Endothelial cell (in vitro differentiated cells): ENCODE data around the gene PPP1R10. TPM values are rescaled to one million over a fixed set of nuclear protein-coding genes. Genes with fewer than 3 reads are reported as not detected.

ENCODE experiments used
- DNase-seq: peaks from one replicate; pipeline ENCODE4 v3.0.0; 2021; ENCODE audit warnings: low spot score
- H3K27ac Mint-ChIP-seq: one replicate; pipeline ENCODE4 v1.8.0; 2021; ENCODE audit warnings: mixed read lengths, inconsistent platforms; ENCODE audit not compliant: unreplicated experiment
- H3K27me3 Mint-ChIP-seq: one replicate; pipeline ENCODE4 v1.8.0; 2021; ENCODE audit warnings: mild to moderate bottlenecking, moderate library complexity, mixed read lengths, inconsistent platforms; ENCODE audit not compliant: unreplicated experiment
- H3K36me3 Mint-ChIP-seq: one replicate; pipeline ENCODE4 v1.8.0; 2021; ENCODE audit warnings: mild to moderate bottlenecking, low read depth, mixed read lengths, inconsistent platforms; ENCODE audit not compliant: unreplicated experiment
- H3K4me1 Mint-ChIP-seq: one replicate; pipeline ENCODE4 v1.8.0; 2021; ENCODE audit warnings: mild to moderate bottlenecking, mixed read lengths, inconsistent platforms; ENCODE audit not compliant: unreplicated experiment
- H3K4me3 Mint-ChIP-seq: one replicate; pipeline ENCODE4 v1.8.0; 2021; ENCODE audit warnings: mild to moderate bottlenecking, mixed read lengths, inconsistent platforms; ENCODE audit not compliant: unreplicated experiment
- H3K9me3 Mint-ChIP-seq: one replicate; pipeline ENCODE4 v1.8.0; 2021; ENCODE audit warnings: mixed read lengths, inconsistent platforms; ENCODE audit not compliant: unreplicated experiment
- total RNA-seq: library from RNA; stranded (reverse); fragmentation: NEBNext Ultra II Directional; extraction: Animal tissue kit (Norgen Biotek cat#: 25700); gene quantifications from one replicate; pipeline ENCODE4 v1.2.1, GENCODE V29; 2021; ENCODE audit not compliant: unreplicated experiment
- TF ChIP-seq, protein P1 (sequence below): fragments of 200-600 bp; sonication (generic); IDR thresholded peaks from one replicate; pipeline ENCODE4 v1.5.0; 2021; ENCODE audit warnings: antibody characterized with exemption; ENCODE audit not compliant: unreplicated experiment

PPP1R10 gene
- total RNA-seq, 1 donor from 2014 or later, result 75.8 TPM

DNA sequence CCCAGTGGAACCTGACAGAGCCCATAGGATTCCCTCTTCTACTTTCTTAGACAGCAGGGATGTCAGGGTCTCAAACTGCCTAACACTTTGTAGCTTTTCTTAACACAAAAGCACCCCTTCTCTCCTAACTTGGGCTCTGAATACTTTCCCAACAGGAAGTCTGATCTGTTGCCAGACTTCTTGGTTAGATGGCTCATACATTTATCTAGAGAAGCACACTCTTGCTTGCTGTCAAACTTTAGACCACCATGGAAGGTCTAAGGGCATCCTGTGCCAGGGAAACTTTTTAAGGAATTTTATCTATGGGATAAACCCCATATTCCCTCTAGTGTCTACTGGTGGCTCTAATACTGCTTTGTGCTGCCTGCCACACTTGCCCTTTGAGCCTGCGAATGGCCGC lies 26.6 kb upstream of the PPP1R10 start:
- H3K36me3 Mint-ChIP-seq, result peaks cover 35% of the 10 kb centered on the region
- peak overlapping the region; percentile 92 for H3K27ac Mint-ChIP-seq
- H3K27me3 Mint-ChIP-seq, result peaks cover 7% of the 10 kb centered on the region
- peak overlapping the region; percentile 70 for H3K4me3 Mint-ChIP-seq
- TF ChIP-seq, protein P1, sequence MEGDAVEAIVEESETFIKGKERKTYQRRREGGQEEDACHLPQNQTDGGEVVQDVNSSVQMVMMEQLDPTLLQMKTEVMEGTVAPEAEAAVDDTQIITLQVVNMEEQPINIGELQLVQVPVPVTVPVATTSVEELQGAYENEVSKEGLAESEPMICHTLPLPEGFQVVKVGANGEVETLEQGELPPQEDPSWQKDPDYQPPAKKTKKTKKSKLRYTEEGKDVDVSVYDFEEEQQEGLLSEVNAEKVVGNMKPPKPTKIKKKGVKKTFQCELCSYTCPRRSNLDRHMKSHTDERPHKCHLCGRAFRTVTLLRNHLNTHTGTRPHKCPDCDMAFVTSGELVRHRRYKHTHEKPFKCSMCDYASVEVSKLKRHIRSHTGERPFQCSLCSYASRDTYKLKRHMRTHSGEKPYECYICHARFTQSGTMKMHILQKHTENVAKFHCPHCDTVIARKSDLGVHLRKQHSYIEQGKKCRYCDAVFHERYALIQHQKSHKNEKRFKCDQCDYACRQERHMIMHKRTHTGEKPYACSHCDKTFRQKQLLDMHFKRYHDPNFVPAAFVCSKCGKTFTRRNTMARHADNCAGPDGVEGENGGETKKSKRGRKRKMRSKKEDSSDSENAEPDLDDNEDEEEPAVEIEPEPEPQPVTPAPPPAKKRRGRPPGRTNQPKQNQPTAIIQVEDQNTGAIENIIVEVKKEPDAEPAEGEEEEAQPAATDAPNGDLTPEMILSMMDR, result no peak
- DNase-seq, result no peak
- peaks cover 62% of the 10 kb centered on the region for H3K4me1 Mint-ChIP-seq
- no peaks in the 10 kb centered on the region for H3K9me3 Mint-ChIP-seq

DNA sequence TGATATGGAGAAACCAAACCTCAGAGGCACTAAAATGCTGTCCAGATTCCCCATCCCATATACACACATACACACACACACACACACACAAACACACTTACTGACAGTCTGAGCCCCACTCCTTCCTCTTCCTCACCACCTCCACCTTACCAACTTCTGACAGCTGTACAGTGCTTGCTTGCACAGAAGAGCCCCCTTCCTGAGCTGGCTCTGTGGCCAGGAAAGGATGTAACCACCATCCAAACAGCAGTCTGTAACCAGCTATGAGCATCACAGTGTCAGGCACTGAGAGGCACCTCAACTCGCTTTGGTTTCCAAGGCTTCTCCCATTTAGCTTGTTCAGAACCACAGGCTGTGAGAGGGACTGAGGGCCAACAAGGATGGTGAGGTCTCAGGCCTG lies 24.0 kb upstream of the PPP1R10 start:
- no peak for DNase-seq
- H3K27ac Mint-ChIP-seq, result peak overlapping the region; percentile 15
- no peaks in the 10 kb centered on the region for H3K9me3 Mint-ChIP-seq
- peaks cover 7% of the 10 kb centered on the region for H3K27me3 Mint-ChIP-seq
- TF ChIP-seq, protein P1, result no peak
- peaks cover 51% of the 10 kb centered on the region for H3K4me1 Mint-ChIP-seq
- H3K4me3 Mint-ChIP-seq, result peak overlapping the region; percentile 61
- peaks cover 27% of the 10 kb centered on the region for H3K36me3 Mint-ChIP-seq

DNA sequence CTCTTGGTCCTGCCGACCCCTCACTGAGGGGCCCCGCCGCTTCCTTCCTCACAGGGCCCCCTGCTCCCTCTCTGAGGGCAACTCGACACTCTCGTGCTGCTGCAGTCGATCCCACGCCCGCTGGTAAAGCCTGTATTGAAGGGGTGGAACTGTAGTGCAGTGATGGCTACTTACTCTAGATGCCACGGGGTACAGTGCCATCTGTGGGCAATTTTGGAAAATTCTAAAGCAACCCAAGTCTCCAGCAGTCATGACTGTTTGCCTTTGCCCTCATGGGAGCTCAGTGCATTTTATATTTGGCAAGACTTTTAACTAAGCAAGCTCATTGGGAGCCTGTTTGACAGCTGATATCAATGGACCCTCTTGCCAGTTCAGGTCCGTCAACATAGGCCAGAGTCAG lies 23.4 kb upstream of the PPP1R10 start:
- H3K9me3 Mint-ChIP-seq, result no peaks in the 10 kb centered on the region

GRCh38 chr6:30635834-30636233 lies 18.8 kb upstream of the PPP1R10 start:
- peaks cover 5% of the 10 kb centered on the region for H3K27me3 Mint-ChIP-seq
- H3K27ac Mint-ChIP-seq, result peak overlapping the region; percentile 7
- no peak for DNase-seq
- H3K36me3 Mint-ChIP-seq, result peaks cover 35% of the 10 kb centered on the region
- TF ChIP-seq, protein P1, result no peak
- peaks cover 10% of the 10 kb centered on the region for H3K4me1 Mint-ChIP-seq
- no peaks in the 10 kb centered on the region for H3K9me3 Mint-ChIP-seq
- H3K4me3 Mint-ChIP-seq, result peak overlapping the region; percentile 6

More for the DNA sequence above, 23.4 kb upstream of the PPP1R10 start:
- TF ChIP-seq, protein P1, result no peak
- no peak for DNase-seq
- H3K27me3 Mint-ChIP-seq, result peaks cover 7% of the 10 kb centered on the region
- peaks cover 30% of the 10 kb centered on the region for H3K36me3 Mint-ChIP-seq
- peak overlapping the region; percentile 68 for H3K4me3 Mint-ChIP-seq
- peaks cover 45% of the 10 kb centered on the region for H3K4me1 Mint-ChIP-seq
- H3K27ac Mint-ChIP-seq, result no peak overlapping the region

DNA sequence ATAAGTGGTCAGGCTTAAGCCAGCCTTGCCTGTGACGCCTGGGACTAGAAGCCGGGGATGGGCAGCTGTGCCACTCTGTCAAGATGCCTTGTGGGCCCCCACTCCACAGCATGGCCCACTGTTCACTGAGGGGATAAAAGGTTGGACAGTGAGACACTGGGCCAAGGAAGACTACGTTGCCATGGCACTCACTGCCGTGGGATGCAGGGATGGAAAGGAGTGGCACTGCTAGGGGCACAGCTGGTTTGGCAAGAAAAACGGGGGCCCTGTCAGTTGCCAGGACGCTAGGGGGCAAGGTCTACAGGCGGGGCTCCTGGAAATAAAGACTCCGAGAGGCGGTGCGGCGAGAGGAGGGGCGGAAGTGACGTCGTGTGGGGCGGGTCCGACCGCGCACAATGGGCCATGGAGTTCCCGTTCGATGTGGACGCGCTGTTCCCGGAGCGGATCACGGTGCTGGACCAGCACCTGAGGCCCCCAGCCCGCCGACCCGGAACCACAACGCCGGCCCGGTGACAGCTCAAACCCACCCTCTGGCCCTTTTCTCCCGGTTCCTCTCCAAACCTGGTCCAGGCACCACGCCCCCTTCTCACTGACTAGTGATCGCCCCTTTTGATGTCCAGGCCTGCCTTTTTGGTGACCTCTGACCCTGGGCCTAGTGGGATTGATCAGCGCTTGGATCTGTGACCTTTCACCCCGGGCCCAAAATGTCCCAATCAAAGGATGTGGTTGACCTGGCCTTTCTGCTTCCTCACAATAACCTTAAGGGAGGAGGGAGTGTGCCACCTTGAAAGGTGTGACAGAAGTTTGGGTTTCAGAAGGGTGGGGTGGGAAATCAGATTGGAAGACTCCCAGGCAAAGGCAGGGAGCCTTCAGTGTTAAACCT lies 9.7 kb upstream of the PPP1R10 start, which contains the start of gene ATAT1:
TSS of gene ATAT1 (plus strand) at position 391 of the 883 bp plus-strand sequence.
- TF ChIP-seq, protein P1, result peak; percentile 25
- Mint-ChIP-seq H3K4me1 (peaks cover 27% of the 10 kb centered on the region), H3K9me3 (no peaks in the 10 kb centered on the region), H3K27ac (peak within 1 kb of the TSS; percentile 97), H3K4me3 (peak within 1 kb of the TSS; percentile 92), H3K27me3 (peaks cover 12% of the 10 kb centered on the region), H3K36me3 (peaks cover 23% of the 10 kb centered on the region)
- peak; percentile 76 for DNase-seq
